Endothelial cell of umbilical vein (primary cell): Measurements from ENCODE around the gene KHSRP. TPM values are rescaled to one million over a fixed set of nuclear protein-coding genes. Genes with fewer than 3 reads are reported as not detected.

Experiments
- BruUV-seq: library from RNA; stranded (reverse); fragments of 400-500 nt; replicated peaks from 2 replicates; lab custom pipeline; 2021; lab: Mats Ljungman, UMichigan
- CTCF ChIA-PET: fragments of 300-600, 350-600 bp; sonication (Branson Sonifier 250); formaldehyde crosslinking; loops from one replicate; lab custom pipeline; 2021; ENCODE audit warnings: antibody characterized with exemption, inconsistent platforms; lab: Charles Lee
- POLR2A ChIA-PET: fragments of 300-600, 350-600 bp; sonication (Branson Sonifier 250); formaldehyde crosslinking; loops from one replicate; lab custom pipeline; 2021; ENCODE audit warnings: antibody characterized with exemption, inconsistent platforms; lab: Charles Lee
- DNase-seq: peaks from one replicate; pipeline ENCODE4 v3.0.0-alpha.2; 2011; ENCODE audit warnings: low read depth, low spot score
- FAIRE-seq: peaks from 2 replicates; lab custom pipeline; 2011; peaks lifted over from hg19 to GRCh38; lab: Jason Lieb, UNC
- H2AFZ ChIP-seq: 2 replicates; pipeline ENCODE4 v1.6.0; 2012; ENCODE audit warnings: low read depth, low read length, control low read depth, inconsistent platforms
- H3K27ac ChIP-seq: 2 replicates; pipeline ENCODE4 v1.5.1; 2011; ENCODE audit warnings: low read depth, mild to moderate bottlenecking, control low read depth, low read length, moderate library complexity; ENCODE audit not compliant: insufficient read depth
- H3K27me3 ChIP-seq, 2 experiments: 2 replicates each; pipeline versions ENCODE4 v1.6.0 to v1.6.1; 2011; ENCODE audit warnings: low read length in 2 of 2, mixed read lengths in 1 of 2; ENCODE audit not compliant: control insufficient read depth in 2 of 2, insufficient read depth in 2 of 2
- H3K36me3 ChIP-seq, 2 experiments: 2 replicates in 1 of 2; 3 replicates in 1 of 2; pipeline ENCODE4 v1.5.1; 2011; ENCODE audit warnings: low read length in 2 of 2, mild to moderate bottlenecking in 1 of 2, moderate library complexity in 1 of 2; ENCODE audit not compliant: control insufficient read depth in 2 of 2, insufficient read depth in 2 of 2; ENCODE audit errors: extremely low read depth in 1 of 2
- H3K4me1 ChIP-seq: 3 replicates; pipeline ENCODE4 v1.5.1; 2011; ENCODE audit warnings: mild to moderate bottlenecking, low read length; ENCODE audit not compliant: control insufficient read depth, insufficient read depth; ENCODE audit errors: extremely low read depth
- H3K4me2 ChIP-seq: 2 replicates; pipeline ENCODE4 v1.6.1; 2011; ENCODE audit warnings: low read length, control low read depth, mixed read lengths; ENCODE audit not compliant: insufficient read depth
- H3K4me3 ChIP-seq, 3 experiments: fragments of 200-600 bp in 1 of 3; sonication (generic), shearing (Covaris generic) in 1 of 3; replicated peaks in 1 of 3; 2 replicates each; pipeline ENCODE4 v1.5.1; 2011 to 2016; ENCODE audit warnings: control low read depth in 3 of 3, low read length in 3 of 3, mild to moderate bottlenecking in 2 of 3, inconsistent platforms in 1 of 3, low read depth in 1 of 3, moderate library complexity in 1 of 3; ENCODE audit not compliant: insufficient read depth in 1 of 3
- H3K79me2 ChIP-seq: 2 replicates; pipeline ENCODE4 v1.6.0; 2012; ENCODE audit warnings: low read length, inconsistent platforms; ENCODE audit not compliant: control insufficient read depth, insufficient read depth
- H3K9ac ChIP-seq: replicated peaks from 2 replicates; pipeline ENCODE3; 2011; ENCODE audit warnings: low read length, control low read depth; ENCODE audit not compliant: insufficient read depth; ENCODE audit errors: extremely low read depth
- H3K9me1 ChIP-seq: replicated peaks from 3 replicates; pipeline ENCODE4 v1.6.0; 2011; ENCODE audit warnings: mild to moderate bottlenecking, low read length; ENCODE audit not compliant: control insufficient read depth, insufficient read depth; ENCODE audit errors: extremely low read depth
- H3K9me3 ChIP-seq: replicated peaks from 2 replicates; pipeline ENCODE4 v1.5.1; 2012; ENCODE audit warnings: low read length, inconsistent platforms; ENCODE audit not compliant: control insufficient read depth, insufficient read depth
- H4K20me1 ChIP-seq: replicated peaks from 2 replicates; pipeline ENCODE3; 2011; ENCODE audit warnings: mild to moderate bottlenecking, low read length; ENCODE audit not compliant: control insufficient read depth, insufficient read depth; ENCODE audit errors: extremely low read depth
- MAX ChIP-seq: IDR thresholded peaks from 2 replicates; pipeline ENCODE4 v1.6.1; 2011; ENCODE audit not compliant: insufficient read depth, insufficient read length
- POLR2AphosphoS5 ChIP-seq: IDR thresholded peaks from 2 replicates; pipeline ENCODE4 v1.6.1; 2012; ENCODE audit warnings: low read depth, mild to moderate bottlenecking, control low read depth, low read length, moderate library complexity; ENCODE audit not compliant: insufficient read depth
- dilution Hi-C: fragments of 300-500 bp; cut with MboI; formaldehyde crosslinking; loops from one replicate; pipeline ENCODE4 v1.15.0; 2019; ENCODE audit warnings: low sequenced_read_pairs; ENCODE audit not compliant: extremely low pct_ligation_motif_present
- intact Hi-C: fragments of 100-400 bp; cut with micrococcal nuclease; formaldehyde crosslinking; loops from one replicate; pipeline ENCODE4 v1.10.0; 2022
- microRNA-seq: library from miRNA; unstranded; fragments of <30 nt; microRNA quantifications from one replicate; pipeline ENCODE4 v1.2.0, GENCODE V29; 2021; ENCODE audit warnings: borderline number of aligned reads, borderline replicate concordance
- polyA plus RNA-seq, 4 experiments: library from polyadenylated mRNA; depleted of rRNA in 3 of 4; stranded (reverse) in 3 of 4; unstranded in 1 of 4; fragments of >200 nt; gene quantifications; 2 replicates each; pipeline versions ENCODE4 v1.2.1 to v1.2.3, GENCODE V29; 2011 to 2012; ENCODE audit warnings: missing spikeins in 1 of 4
- small RNA-seq: library from RNA; depleted of rRNA; stranded (forward); fragments of <200 nt; gene quantifications from one replicate; pipeline ENCODE3, GENCODE V24; 2012; ENCODE audit warnings: low replicate concordance, low read depth; ENCODE audit not compliant: insufficient read depth, insufficient read length
- total RNA-seq: library from RNA; stranded (reverse); gene quantifications from 2 replicates; pipeline ENCODE4 v1.2.3, GENCODE V29; 2021

Gene KHSRP
- total and polyA plus RNA-seq, 2 donors (not counting 3 experiments of a cell fraction or from before 2014, with no cell fraction given), result 98.3 to 372 TPM

DNA sequence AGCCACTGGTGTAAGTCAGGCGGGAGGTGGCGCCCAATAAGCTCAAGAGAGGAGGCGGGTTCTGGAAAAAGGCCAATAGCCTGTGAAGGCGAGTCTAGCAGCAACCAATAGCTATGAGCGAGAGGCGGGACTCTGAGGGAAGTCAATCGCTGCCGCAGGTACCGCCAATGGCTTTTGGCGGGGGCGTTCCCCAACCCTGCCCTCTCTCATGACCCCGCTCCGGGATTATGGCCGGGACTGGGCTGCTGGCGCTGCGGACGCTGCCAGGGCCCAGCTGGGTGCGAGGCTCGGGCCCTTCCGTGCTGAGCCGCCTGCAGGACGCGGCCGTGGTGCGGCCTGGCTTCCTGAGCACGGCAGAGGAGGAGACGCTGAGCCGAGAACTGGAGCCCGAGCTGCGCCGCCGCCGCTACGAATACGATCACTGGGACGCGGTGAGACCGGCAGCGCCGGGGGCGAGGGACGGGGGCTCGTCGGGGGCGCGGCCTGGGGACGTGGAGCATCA, 52.0 kb downstream of the KHSRP start, which contains the start of gene ALKBH7:
TSS of gene ALKBH7 (plus strand) at position 201 of the 502 bp plus-strand sequence. CDS start at position 228, 27 bp downstream.
- Histone ChIP-seq H4K20me1 (no peaks in the 10 kb centered on the region), H3K4me2 (peak within 1 kb of the TSS; percentile 40), H2AFZ (peak within 1 kb of the TSS; percentile 96), H3K27me3 (no peaks in the 10 kb centered on the region), H3K4me3 (peak within 1 kb of the TSS; percentile 55 to 82 (median 73)), H3K9me3 (no peaks in the 10 kb centered on the region), H3K4me1 (peaks cover 2% of the 10 kb centered on the region), H3K36me3 (peaks cover 0 to 8% of the 10 kb centered on the region in 2 experiments), H3K79me2 (no peaks in the 10 kb centered on the region), H3K27ac (peak within 1 kb of the TSS; percentile 84), H3K9ac (peak within 1 kb of the TSS; percentile 88), H3K9me1 (no peaks in the 10 kb centered on the region)
- intact Hi-C loops (loop anchor here (1.0 to 5.0 kb wide), 5 partner anchors 11 to 365 kb away; partner anchors contain the start of genes CLPP, GPR108, GTF2F1 and TRIP10), dilution Hi-C loops (no loop called here)
- DNase-seq (peak; percentile 99), FAIRE-seq (peak; percentile 100)
- CTCF ChIA-PET, result interaction anchor here (0.9 to 1.3 kb wide), 9 partner anchors 9 to 351 kb away, joined by 3 to 8 read pairs (median 3); partner anchors contain the start of genes CLPP and KHSRP
- no peak for TF ChIP-seq MAX
- POLR2A ChIA-PET, result interaction anchor here (0.6 to 1.9 kb wide), 3 partner anchors 11 to 282 kb away, joined by 4 to 16 read pairs (median 6); partner anchors contain the start of genes CLPP and KHSRP
- BruUV-seq, result no TSS peak

GRCh38 chr19:6364353-6364752, 60.3 kb downstream of the KHSRP start:
- POLR2A ChIA-PET, result no interaction called here
- no TSS peak for BruUV-seq

More at GRCh38 chr19:6364353-6364752, 60.3 kb downstream of the KHSRP start:
- H3K27me3 ChIP-seq, result no peaks in the 10 kb centered on the region
- H4K20me1 ChIP-seq, result no peaks in the 10 kb centered on the region
- no peak overlapping the region for H3K4me2 ChIP-seq
- CTCF ChIA-PET, result interaction anchor here (1.3 kb wide), 1 partner anchor 8 kb away, joined by 5 read pairs; the partner anchor contains the start of gene ALKBH7
- TF ChIP-seq POLR2AphosphoS5, result no peak
- no peak overlapping the region for H2AFZ ChIP-seq
- no peak for DNase-seq
- peaks cover 5 to 23% of the 10 kb centered on the region in 2 experiments for H3K36me3 ChIP-seq
- no peak overlapping the region for H3K4me3 ChIP-seq
- intact Hi-C loops, result no loop called here
- H3K79me2 ChIP-seq, result peaks cover 13% of the 10 kb centered on the region
- no peaks in the 10 kb centered on the region for H3K9me1 ChIP-seq
- H3K27ac ChIP-seq, result no peak overlapping the region
- no peak for FAIRE-seq
- H3K9me3 ChIP-seq, result no peaks in the 10 kb centered on the region
- dilution Hi-C loops, result no loop called here
- peaks cover 7% of the 10 kb centered on the region for H3K4me1 ChIP-seq
- no peak overlapping the region for H3K9ac ChIP-seq

Small RNA genes within 50 kb of the gene (microRNA-seq; reads per million reads assigned to microRNA genes)
- gene MIR3940 (16.9 reads per million, percentile 33 among the genes with 10 or more reads in this experiment), gene MIR6790 (not detected), gene MIR6885 (not detected)

Small RNA genes within 50 kb of the gene (small RNA-seq; reads per million reads assigned to genes)
- gene MIR6790, result not detected
- not detected for gene MIR6885

Other genes with a start within 250 kb of the KHSRP start
- gene MLLT1, start 144.8 kb downstream of the KHSRP start, total RNA-seq, result 79.2 and 84.8 TPM in 2 replicates
- gene MLLT1, start 144.8 kb downstream of the KHSRP start, polyA plus RNA-seq, result 43.9 and 52.9 TPM in 2 replicates
- not detected in 2 replicates for gene ACER1, start 91.2 kb downstream of the KHSRP start, total RNA-seq
- gene ACER1, start 91.2 kb downstream of the KHSRP start, polyA plus RNA-seq, result 0.04 TPM in 1 of 2 replicates, not detected in the other
- 120 and 137 TPM in 2 replicates for gene CLPP, start 63.3 kb downstream of the KHSRP start, total RNA-seq
- 314 and 533 TPM in 2 replicates for gene CLPP, start 63.3 kb downstream of the KHSRP start, polyA plus RNA-seq
- 48.8 and 50.4 TPM in 2 replicates for gene ALKBH7, start 52.0 kb downstream of the KHSRP start, total RNA-seq
- 59.4 and 83.2 TPM in 2 replicates for gene ALKBH7, start 52.0 kb downstream of the KHSRP start, polyA plus RNA-seq
- 1.0 and 1.2 TPM in 2 replicates for gene PSPN, start 48.9 kb downstream of the KHSRP start, total RNA-seq
- gene PSPN, start 48.9 kb downstream of the KHSRP start, polyA plus RNA-seq, result 0.73 and 0.84 TPM in 2 replicates
- gene GTF2F1, start 31.6 kb downstream of the KHSRP start, total RNA-seq, result 56.4 and 58.2 TPM in 2 replicates
- gene GTF2F1, start 31.6 kb downstream of the KHSRP start, polyA plus RNA-seq, result 37.7 and 44.8 TPM in 2 replicates
- 0.39 TPM in 1 of 2 replicates, not detected in the other for gene SLC25A41, start 9.0 kb upstream of the KHSRP start, total RNA-seq
- 0.06 and 0.21 TPM in 2 replicates for gene SLC25A41, start 9.0 kb upstream of the KHSRP start, polyA plus RNA-seq
- 33.5 and 37.6 TPM in 2 replicates for gene SLC25A23, start 35.0 kb upstream of the KHSRP start, total RNA-seq
- 10.2 and 12.8 TPM in 2 replicates for gene SLC25A23, start 35.0 kb upstream of the KHSRP start, polyA plus RNA-seq
- gene CRB3, start 39.5 kb upstream of the KHSRP start, total RNA-seq, result not detected in 2 replicates
- gene CRB3, start 39.5 kb upstream of the KHSRP start, polyA plus RNA-seq, result not detected in 2 replicates
- not detected in 2 replicates for gene DENND1C, start 57.0 kb upstream of the KHSRP start, total RNA-seq
- not detected in 2 replicates for gene DENND1C, start 57.0 kb upstream of the KHSRP start, polyA plus RNA-seq
- gene TUBB4A, start 77.5 kb upstream of the KHSRP start, total RNA-seq, result not detected in 2 replicates
- not detected in 2 replicates for gene TUBB4A, start 77.5 kb upstream of the KHSRP start, polyA plus RNA-seq
- 0.53 and 0.72 TPM in 2 replicates for gene TNFSF9, start 106.2 kb upstream of the KHSRP start, total RNA-seq
- 0.52 and 0.88 TPM in 2 replicates for gene TNFSF9, start 106.2 kb upstream of the KHSRP start, polyA plus RNA-seq
- gene CD70, start 166.3 kb upstream of the KHSRP start, total RNA-seq, result not detected in 2 replicates
- gene CD70, start 166.3 kb upstream of the KHSRP start, polyA plus RNA-seq, result 0.10 TPM in 1 of 2 replicates, not detected in the other
- gene TNFSF14, start 245.3 kb upstream of the KHSRP start, total RNA-seq, result not detected in 2 replicates
- gene TNFSF14, start 245.3 kb upstream of the KHSRP start, polyA plus RNA-seq, result not detected in 2 replicates